Measurements from ENCODE around the gene SFMBT1.

The SFMBT1 gene

GRCh38 chr3:53067567-53067966 is 21.7 kb upstream of the SFMBT1 start:
- Histone ChIP-seq H3K4me2 (ENCODE audit: insufficient read depth, low read length) (no peak overlapping the region), H3K27me3 (ENCODE audit: insufficient read depth, low read length, poor library complexity) (no peaks in the 10 kb centered on the region), H3K9me3 (ENCODE audit: insufficient read depth, low read length, severe bottlenecking) (no peaks in the 10 kb centered on the region), H2AFZ (ENCODE audit: low read depth, low read length) (no peak overlapping the region), H3K4me3 (ENCODE audit: low read depth in 1 of 2, low read length in 2 of 2) (no peak overlapping the region), H3K4me1 (ENCODE audit: insufficient read depth, low read length) (peaks cover 9% of the 10 kb centered on the region), H3K36me3 (ENCODE audit: insufficient read depth, low read length) (no peaks in the 10 kb centered on the region), H3K9ac (ENCODE audit: low read depth, low read length) (no peak overlapping the region), H3K79me2 (ENCODE audit: insufficient read depth, low read length) (no peaks in the 10 kb centered on the region), H3K27ac (ENCODE audit: low read length) (no peak overlapping the region), H4K20me1 (ENCODE audit: insufficient read depth, low read length) (no peaks in the 10 kb centered on the region)
- TF ChIP-seq CTCF (IDR thresholded peaks at IDR 0.05; ENCODE audit: borderline replicate concordance, extremely low read depth, low read length, poor library complexity, severe bottlenecking) (no peak), EZH2 (IDR thresholded peaks at IDR 0.05; ENCODE audit: borderline replicate concordance, low read depth, low read length, severe bottlenecking) (no peak)
- ATAC-seq (ENCODE audit: insufficient read depth, low read depth) (no peak), DNase-seq (no peak)

- no peak overlapping the region for H3K9ac ChIP-seq (ENCODE audit: low read depth, low read length)
- TF ChIP-seq EZH2 (IDR thresholded peaks at IDR 0.05; ENCODE audit: borderline replicate concordance, low read depth, low read length, severe bottlenecking) (no peak), CTCF (IDR thresholded peaks at IDR 0.05; ENCODE audit: borderline replicate concordance, extremely low read depth, low read length, poor library complexity, severe bottlenecking) (no peak)
- H4K20me1 ChIP-seq (ENCODE audit: insufficient read depth, low read length), result no peaks in the 10 kb centered on the region
- no peaks in the 10 kb centered on the region for H3K79me2 ChIP-seq (ENCODE audit: insufficient read depth, low read length)
- H3K27ac ChIP-seq (ENCODE audit: low read length), result no peak overlapping the region
- H2AFZ ChIP-seq (ENCODE audit: low read depth, low read length), result no peak overlapping the region
- H3K4me2 ChIP-seq (ENCODE audit: insufficient read depth, low read length), result no peak overlapping the region
- no peak overlapping the region for H3K4me3 ChIP-seq (ENCODE audit: low read depth in 1 of 2, low read length in 2 of 2)
- DNase-seq (no peak), ATAC-seq (ENCODE audit: insufficient read depth, low read depth) (no peak)
- no peaks in the 10 kb centered on the region for H3K4me1 ChIP-seq (ENCODE audit: insufficient read depth, low read length)
- H3K9me3 ChIP-seq (ENCODE audit: insufficient read depth, low read length, severe bottlenecking), result no peaks in the 10 kb centered on the region
- peaks cover 3% of the 10 kb centered on the region for H3K27me3 ChIP-seq (ENCODE audit: insufficient read depth, low read length, poor library complexity)
- no peaks in the 10 kb centered on the region for H3K36me3 ChIP-seq (ENCODE audit: insufficient read depth, low read length)
Observed at GRCh38 chr3:53065841-53066480, 20.1 kb upstream of the SFMBT1 start.

- Histone ChIP-seq H2AFZ (ENCODE audit: low read depth, low read length) (no peak overlapping the region), H3K4me1 (ENCODE audit: insufficient read depth, low read length) (no peaks in the 10 kb centered on the region), H3K9me3 (ENCODE audit: insufficient read depth, low read length, severe bottlenecking) (no peaks in the 10 kb centered on the region), H4K20me1 (ENCODE audit: insufficient read depth, low read length) (no peaks in the 10 kb centered on the region), H3K36me3 (ENCODE audit: insufficient read depth, low read length) (no peaks in the 10 kb centered on the region), H3K27ac (ENCODE audit: low read length) (no peak overlapping the region), H3K79me2 (ENCODE audit: insufficient read depth, low read length) (no peaks in the 10 kb centered on the region), H3K9ac (ENCODE audit: low read depth, low read length) (no peak overlapping the region), H3K4me3 (ENCODE audit: low read depth in 1 of 2, low read length in 2 of 2) (no peak overlapping the region), H3K4me2 (ENCODE audit: insufficient read depth, low read length) (no peak overlapping the region), H3K27me3 (ENCODE audit: insufficient read depth, low read length, poor library complexity) (peaks cover 3% of the 10 kb centered on the region)
- DNase-seq (no peak), ATAC-seq (ENCODE audit: insufficient read depth, low read depth) (no peak)
- TF ChIP-seq EZH2 (IDR thresholded peaks at IDR 0.05; ENCODE audit: borderline replicate concordance, low read depth, low read length, severe bottlenecking) (no peak), CTCF (IDR thresholded peaks at IDR 0.05; ENCODE audit: borderline replicate concordance, extremely low read depth, low read length, poor library complexity, severe bottlenecking) (no peak)
Observed at GRCh38 chr3:53062905-53063304, 17.0 kb upstream of the SFMBT1 start.

Measured in DND-41 (cell line).